HG03565 (cell line): Measurements from ENCODE around the gene ZG16.

ENCODE experiments used
- ATAC-seq: cut with Tn5 transposase; IDR thresholded peaks from one replicate; pipeline ENCODE4 v1.9.1; 2021; ENCODE audit warnings: mild to moderate bottlenecking, moderate library complexity; ENCODE audit not compliant: unreplicated experiment

The ZG16 gene

DNA sequence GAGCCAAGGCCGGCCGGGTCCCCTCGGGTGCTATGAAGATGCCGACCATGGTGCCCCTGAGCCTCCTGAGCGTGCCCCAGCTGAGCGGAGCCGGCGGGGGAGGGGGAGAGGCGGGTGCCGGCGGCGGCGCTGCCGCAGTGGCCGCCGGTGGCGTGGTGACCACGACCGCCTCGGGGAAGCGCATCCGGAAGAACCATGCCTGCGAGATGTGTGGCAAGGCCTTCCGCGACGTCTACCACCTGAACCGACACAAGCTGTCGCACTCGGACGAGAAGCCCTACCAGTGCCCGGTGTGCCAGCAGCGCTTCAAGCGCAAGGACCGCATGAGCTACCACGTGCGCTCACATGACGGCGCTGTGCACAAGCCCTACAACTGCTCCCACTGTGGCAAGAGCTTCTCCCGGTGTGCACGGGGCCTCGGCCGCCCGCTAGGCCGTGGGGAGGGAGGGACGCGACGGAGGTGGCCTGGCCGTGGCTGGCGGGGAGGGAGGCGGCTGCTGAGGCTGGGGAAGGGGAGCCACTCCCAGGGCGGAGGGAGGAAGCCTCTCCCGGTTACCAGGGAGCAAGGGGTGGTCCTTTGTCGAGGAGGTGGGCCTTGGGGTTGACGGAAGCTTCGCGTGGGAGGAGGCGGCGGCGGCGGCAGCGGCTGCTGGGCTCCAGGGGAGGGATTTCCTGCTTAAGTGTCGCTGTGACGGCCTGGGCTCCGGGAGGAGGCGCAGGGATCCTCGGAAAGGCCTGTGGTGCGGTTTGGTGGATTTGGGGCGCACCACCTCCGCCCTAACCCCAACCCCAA, 29.6 kb downstream of the ZG16 start:
- no peak for ATAC-seq

- no peak for ATAC-seq
These were observed 30.3 kb downstream of the ZG16 start for GRCh38 chr16:29808219-29808900.

GRCh38 chr16:29809031-29809747, 31.1 kb downstream of the ZG16 start:
- ATAC-seq, result no peak

DNA sequence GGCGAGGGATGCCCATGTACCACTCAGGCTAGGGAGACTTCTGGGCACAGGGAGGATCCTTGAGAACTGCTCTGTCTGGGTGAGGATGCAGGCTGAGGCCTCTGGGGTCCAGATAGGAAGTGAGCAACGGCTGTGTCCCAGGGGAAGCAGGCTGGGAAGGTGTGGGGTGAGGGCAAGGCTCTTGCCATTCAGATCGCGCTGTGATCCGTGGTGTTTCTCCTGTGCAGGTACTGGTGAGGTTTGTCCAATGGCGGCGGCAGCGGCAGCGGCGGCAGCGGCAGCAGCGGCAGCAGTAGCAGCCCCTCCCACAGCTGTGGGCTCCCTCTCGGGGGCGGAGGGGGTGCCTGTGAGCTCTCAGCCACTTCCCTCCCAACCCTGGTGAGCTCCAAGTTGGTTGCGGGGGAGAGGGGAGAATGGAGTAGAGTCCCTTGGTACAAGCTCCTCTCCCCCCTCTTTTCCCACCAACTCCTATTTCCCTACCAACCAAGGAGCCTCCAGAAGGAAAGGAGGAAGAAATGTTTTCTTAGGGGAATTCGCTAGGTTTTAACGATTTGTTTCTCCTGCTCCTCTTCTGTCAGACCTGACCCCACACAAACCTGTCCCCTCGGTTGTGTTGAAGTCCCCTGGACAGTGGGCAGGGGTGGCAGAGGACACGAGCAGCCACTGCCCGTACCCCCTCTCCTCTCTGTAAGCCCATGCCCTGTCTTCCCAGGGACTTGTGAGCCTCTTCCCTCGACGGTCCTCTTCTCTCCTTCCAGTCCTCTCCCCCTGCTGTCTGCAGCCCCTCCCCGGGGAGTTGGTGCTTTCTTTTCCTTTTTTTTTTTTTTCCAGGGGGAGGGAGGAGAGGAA, 32.0 kb downstream of the ZG16 start:
- ATAC-seq, result no peak

DNA sequence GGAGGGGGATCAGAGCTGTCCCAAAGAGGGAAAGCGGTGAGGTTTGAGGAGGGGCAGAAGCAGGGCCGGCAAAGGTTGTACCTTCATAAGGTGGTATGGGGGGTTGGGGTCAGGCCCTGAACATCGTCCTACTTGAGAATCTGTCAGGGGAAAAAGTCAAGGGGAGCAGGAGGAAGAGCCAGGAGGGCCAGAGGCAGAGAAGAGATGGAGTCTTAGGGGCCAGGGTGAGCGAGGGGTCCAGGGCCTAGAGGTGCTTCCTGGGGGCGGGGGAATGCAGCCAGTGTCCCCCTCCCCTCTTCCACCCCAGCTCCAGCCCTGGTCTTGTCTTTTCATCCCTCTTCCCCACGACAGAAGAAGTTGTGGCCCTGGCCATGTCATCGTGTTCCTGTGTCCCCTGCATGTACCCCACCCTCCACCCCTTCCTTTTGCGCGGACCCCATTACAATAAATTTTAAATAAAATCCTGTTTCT, 32.7 kb downstream of the ZG16 start:
- ATAC-seq, result no peak

DNA sequence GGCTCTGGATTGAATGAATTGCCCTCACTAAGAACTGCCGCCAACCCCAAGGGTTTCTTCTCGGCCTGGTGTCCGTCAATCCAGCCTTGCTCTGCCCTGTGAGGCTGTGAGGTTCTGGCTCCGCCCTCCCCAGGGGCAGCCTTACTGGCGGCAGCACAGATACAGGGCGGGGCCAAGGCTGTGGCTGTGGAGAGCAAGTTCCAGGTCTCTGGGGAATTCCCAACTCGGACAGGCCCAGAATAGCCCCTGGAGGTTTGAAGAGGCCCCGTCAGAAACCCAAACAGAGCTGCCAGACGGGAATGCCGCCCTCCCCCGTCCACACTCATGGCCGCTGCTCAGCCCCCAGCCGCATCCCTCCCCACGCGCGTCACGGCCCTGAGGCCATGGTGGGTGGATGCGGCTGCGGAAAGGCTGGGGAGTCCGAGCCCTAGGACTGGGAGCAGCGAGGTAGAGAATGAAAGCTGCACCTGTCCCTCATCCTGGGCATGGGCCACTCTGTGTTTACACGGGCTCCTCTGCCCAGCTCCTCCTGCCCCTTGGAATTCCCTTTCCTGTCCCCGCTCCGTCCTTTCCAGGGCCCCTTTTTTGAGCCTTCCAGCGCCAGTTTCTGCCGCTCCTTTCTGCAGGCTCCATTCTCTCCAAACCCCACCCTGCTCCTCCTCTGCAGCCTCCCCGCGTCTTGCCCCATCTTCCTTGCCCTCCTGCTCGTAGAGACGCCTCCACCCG, 33.3 kb downstream of the ZG16 start:
- no peak for ATAC-seq

DNA sequence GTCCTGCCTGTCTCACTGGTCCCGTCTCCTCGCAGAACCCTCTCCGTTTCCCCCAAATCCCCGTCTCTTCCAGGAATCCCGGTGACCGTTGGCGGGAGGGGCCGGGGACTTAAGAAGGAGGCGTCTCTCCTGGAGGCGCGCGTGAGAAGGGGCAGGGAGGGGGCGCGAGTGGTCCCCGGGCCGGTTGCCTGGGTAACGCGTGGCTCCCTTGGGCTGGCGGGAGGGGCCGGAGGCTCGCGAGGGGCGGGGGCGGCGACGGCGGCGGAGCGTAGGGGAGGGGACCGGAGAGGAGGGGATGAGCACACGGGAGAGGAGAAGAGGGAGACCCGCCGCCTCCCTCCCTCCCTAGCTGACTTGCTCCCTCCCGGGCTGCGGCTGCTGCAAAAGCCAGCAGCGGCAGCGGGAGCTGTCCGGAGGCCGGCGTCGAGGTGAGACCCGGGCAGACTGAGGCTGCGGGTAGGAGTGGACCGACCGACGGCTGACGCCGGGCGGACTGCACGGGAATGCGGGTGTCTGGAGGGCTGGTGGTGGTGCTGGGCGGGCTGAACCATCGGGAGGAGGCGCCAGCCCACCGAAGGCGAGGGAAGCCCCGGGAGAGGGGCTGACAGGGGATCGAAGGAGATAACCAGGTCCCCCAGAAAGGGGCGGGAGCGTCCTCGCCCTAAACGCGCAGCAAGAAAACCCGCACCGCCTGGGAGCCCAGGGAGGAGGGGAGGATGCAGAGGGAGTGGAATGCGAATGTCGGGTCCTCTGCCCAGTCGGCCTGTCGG, 34.0 kb downstream of the ZG16 start, which contains the start of gene PRRT2:
PRRT2 (plus strand) TSS at position 298 of the 770 bp plus-strand sequence. CDS start 862 bp downstream, outside the sequence.
- no peak for ATAC-seq

GRCh38 chr16:29812754-29813643, 34.9 kb downstream of the ZG16 start:
- no peak for ATAC-seq

GRCh38 chr16:29813644-29814562, 35.8 kb downstream of the ZG16 start:
- no peak for ATAC-seq

- no peak for ATAC-seq
These were observed 36.5 kb downstream of the ZG16 start for GRCh38 chr16:29814592-29814991.

GRCh38 chr16:29815032-29815721, 37.1 kb downstream of the ZG16 start:
- ATAC-seq, result no peak

DNA sequence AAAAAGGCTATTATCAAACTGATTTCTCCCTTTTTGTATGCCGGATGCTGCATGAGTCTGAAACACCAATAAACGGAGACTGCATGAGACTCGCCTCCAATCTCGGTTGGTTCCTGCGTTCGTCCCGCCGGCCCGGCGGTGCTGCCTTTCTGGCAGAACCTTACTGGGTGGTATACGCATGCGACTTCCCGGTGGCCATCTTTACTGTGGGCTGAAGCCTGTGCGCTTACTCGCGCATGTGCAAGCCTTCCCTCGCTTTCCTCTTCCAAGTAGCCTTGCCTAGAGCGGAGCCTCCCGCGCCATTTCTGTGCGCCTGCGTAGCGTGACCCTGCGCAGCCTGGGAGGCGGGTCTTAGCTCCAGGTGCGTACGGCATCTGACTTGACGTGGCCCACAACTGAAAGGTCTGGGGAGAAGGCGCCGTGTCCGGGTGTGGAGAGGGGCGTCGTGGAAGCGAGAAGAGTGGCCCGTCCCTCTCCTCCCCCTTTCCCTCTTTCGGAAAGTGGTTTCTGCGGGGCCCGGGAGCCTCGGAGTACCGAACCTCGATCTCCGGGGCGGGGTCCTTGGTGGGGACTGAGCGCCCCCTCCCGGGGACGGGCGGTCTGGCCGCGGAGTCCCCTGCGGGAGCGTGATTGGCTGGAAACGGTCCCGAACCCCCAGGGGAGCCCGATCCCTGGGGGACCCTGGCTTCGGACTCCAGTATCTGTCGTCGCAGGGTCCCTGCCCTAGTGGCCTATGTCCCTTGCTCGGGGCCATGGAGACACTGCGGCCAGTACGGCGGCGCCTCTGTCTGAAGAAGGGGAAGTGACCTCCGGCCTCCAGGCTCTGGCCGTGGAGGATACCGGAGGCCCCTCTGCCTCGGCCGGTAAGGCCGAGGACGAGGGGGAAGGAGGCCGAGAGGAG, 38.0 kb downstream of the ZG16 start, which contains the start of gene PAGR1:
PAGR1 (plus strand) TSS at position 360 of the 901 bp plus-strand sequence; CDS start at position 734, 374 bp downstream.
- peak; percentile 51 for ATAC-seq

DNA sequence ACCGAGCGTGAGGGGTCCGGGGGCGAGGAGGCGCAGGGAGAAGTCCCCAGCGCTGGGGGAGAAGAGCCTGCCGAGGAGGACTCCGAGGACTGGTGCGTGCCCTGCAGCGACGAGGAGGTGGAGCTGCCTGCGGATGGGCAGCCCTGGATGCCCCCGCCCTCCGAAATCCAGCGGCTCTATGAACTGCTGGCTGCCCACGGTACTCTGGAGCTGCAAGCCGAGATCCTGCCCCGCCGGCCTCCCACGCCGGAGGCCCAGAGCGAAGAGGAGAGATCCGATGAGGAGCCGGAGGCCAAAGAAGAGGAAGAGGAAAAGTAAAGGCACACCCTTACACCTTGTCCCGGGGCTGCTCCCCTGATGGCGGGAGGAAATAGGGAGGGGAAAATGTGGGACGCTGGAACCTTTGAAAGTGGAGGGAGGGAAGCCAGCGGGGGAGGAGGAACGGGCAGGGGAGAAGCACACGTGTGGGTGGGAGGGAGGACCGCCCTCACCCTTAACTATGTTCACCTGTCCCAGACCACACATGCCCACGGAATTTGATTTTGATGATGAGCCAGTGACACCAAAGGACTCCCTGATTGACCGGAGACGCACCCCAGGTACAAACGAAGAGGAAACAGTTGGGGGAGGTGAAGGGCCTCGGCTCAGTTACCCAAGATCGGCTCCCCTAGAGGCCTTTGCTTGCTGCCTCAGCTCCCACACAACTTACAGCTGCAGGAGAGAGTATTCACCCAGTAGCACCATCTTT, 38.8 kb downstream of the ZG16 start:
- ATAC-seq, result no peak

DNA sequence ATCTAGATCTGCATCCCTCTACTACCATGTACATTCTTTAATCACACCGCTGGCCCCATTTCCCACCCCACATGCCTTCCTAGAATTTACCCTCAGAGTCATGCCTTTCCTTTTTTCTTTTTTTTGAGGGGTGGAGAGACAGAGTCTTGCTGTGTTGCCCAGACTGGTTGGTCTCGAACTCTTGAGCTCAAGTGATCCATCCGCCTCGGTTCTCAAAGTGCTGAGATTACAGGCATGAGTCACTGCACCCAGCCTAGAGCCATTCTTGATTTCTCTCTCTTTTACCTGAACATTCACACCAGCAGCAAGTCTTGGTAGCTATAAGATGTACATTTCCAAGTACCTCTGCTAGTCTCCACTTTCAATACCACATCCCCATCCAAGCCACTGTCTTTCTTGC, 40.0 kb downstream of the ZG16 start:
- no peak for ATAC-seq

- no peak for ATAC-seq
These were observed 41.5 kb downstream of the ZG16 start for GRCh38 chr16:29819506-29819905.
